ENCODE data around the gene AUTS2.

- TF ChIP-seq CTCF (IDR thresholded peaks at IDR 0.05), result no peak
- no peak for TF ChIP-seq POLR2AphosphoS5 (IDR thresholded peaks at IDR 0.05; ENCODE audit: insufficient read depth in 1 of 2, low read depth in 1 of 2)
Measured at GRCh38 chr7:70474639-70475234, 876.5 kb downstream of the AUTS2 start.

All from vagina (tissue), 2 donors.